Calu3 (cell line): ENCODE data around the gene GTF2IRD1. TPM values are rescaled to one million over a fixed set of nuclear protein-coding genes. Genes with fewer than 3 reads are reported as not detected.
"Not testable (repeated sequence)": the region's sequence is repeated elsewhere in the genome, so short reads cannot be mapped to it uniquely, and the experiment has no call there.

ENCODE experiments used
- BruUV-seq: library from RNA; stranded (reverse); fragments of 400-500 nt; replicated peaks from 2 replicates; lab custom pipeline; 2021; lab: Mats Ljungman, UMichigan
- CTCF ChIA-PET: fragments of 300-600 bp; sonication (Branson Sonifier 250); formaldehyde crosslinking; loops from one replicate; lab custom pipeline; 2022; ENCODE audit warnings: antibody characterized with exemption; lab: Charles Lee
- DNase-seq: peaks from one replicate; pipeline ENCODE4 v3.0.0; 2022
- H3K27ac Mint-ChIP-seq: one replicate; pipeline ENCODE4 v1.8.0; 2022; ENCODE audit warnings: mixed read lengths; ENCODE audit not compliant: unreplicated experiment
- H3K27me3 Mint-ChIP-seq: one replicate; pipeline ENCODE4 v1.8.0; 2022; ENCODE audit warnings: mixed read lengths; ENCODE audit not compliant: unreplicated experiment
- H3K36me3 Mint-ChIP-seq: one replicate; pipeline ENCODE4 v1.8.0; 2022; ENCODE audit warnings: mild to moderate bottlenecking, moderate library complexity, mixed read lengths; ENCODE audit not compliant: insufficient read depth, unreplicated experiment
- H3K4me1 Mint-ChIP-seq: one replicate; pipeline ENCODE4 v1.8.0; 2022; ENCODE audit warnings: mild to moderate bottlenecking, low read depth, mixed read lengths; ENCODE audit not compliant: unreplicated experiment
- H3K4me3 Mint-ChIP-seq: one replicate; pipeline ENCODE4 v1.8.0; 2022; ENCODE audit warnings: mild to moderate bottlenecking, low read depth, moderate library complexity, mixed read lengths; ENCODE audit not compliant: unreplicated experiment
- H3K9me3 Mint-ChIP-seq: one replicate; pipeline ENCODE4 v1.8.0; 2022; ENCODE audit warnings: low read depth, mixed read lengths; ENCODE audit not compliant: unreplicated experiment
- CTCF ChIP-seq: fragments of 200-600 bp; IDR thresholded peaks from one replicate; pipeline ENCODE4 v1.8.0; 2022; ENCODE audit warnings: antibody characterized with exemption; ENCODE audit not compliant: unreplicated experiment
- intact Hi-C: fragments of 100-400 bp; cut with micrococcal nuclease; formaldehyde crosslinking; loops from one replicate; pipeline ENCODE4 v1.10.0; 2022; ENCODE audit not compliant: unreplicated experiment
- total RNA-seq: library from RNA; stranded (reverse); gene quantifications from 2 replicates; pipeline ENCODE4 v1.2.3, GENCODE V29; 2022

The GTF2IRD1 gene
- total RNA-seq, 1 experiment from 2014 or later, result 29.2 TPM

GRCh38 chr7:74410772-74411171 lies 42.9 kb upstream of the GTF2IRD1 start:
- TF ChIP-seq CTCF, result no peak
- no peak for DNase-seq
- CTCF ChIA-PET, result no interaction called here
- peaks cover 16% of the 10 kb centered on the region for H3K36me3 Mint-ChIP-seq
- no peaks in the 10 kb centered on the region for H3K27me3 Mint-ChIP-seq
- H3K4me1 Mint-ChIP-seq, result no peaks in the 10 kb centered on the region
- no TSS peak for BruUV-seq
- no peaks in the 10 kb centered on the region for H3K9me3 Mint-ChIP-seq
- intact Hi-C loops, result loop anchor here (10.0 kb wide), 2 partner anchors 114 to 154 kb away; no protein-coding TSS in a partner anchor
- H3K27ac Mint-ChIP-seq, result no peak overlapping the region
- no peak overlapping the region for H3K4me3 Mint-ChIP-seq

GRCh38 chr7:74411571-74411970 lies 42.1 kb upstream of the GTF2IRD1 start:
- H3K36me3 Mint-ChIP-seq, result peaks cover 10% of the 10 kb centered on the region
- H3K9me3 Mint-ChIP-seq, H3K4me3 Mint-ChIP-seq, BruUV-seq, DNase-seq, H3K27ac Mint-ChIP-seq, H3K27me3 Mint-ChIP-seq, CTCF ChIA-PET, H3K4me1 Mint-ChIP-seq: not testable (repeated sequence)
- intact Hi-C loops, result loop anchor here (10.0 kb wide), 2 partner anchors 113 to 153 kb away; no protein-coding TSS in a partner anchor

GRCh38 chr7:74412056-74412455 lies 41.6 kb upstream of the GTF2IRD1 start:
- peaks cover 10% of the 10 kb centered on the region for H3K36me3 Mint-ChIP-seq
- no TSS peak for BruUV-seq
- DNase-seq, result no peak
- H3K27ac Mint-ChIP-seq, result no peak overlapping the region
- CTCF ChIA-PET, result no interaction called here
- intact Hi-C loops, result loop anchor here (10.0 kb wide), 2 partner anchors 113 to 153 kb away; no protein-coding TSS in a partner anchor
- H3K4me1 Mint-ChIP-seq, result no peaks in the 10 kb centered on the region
- no peak for TF ChIP-seq CTCF
- H3K9me3 Mint-ChIP-seq, result no peaks in the 10 kb centered on the region
- no peak overlapping the region for H3K4me3 Mint-ChIP-seq
- no peaks in the 10 kb centered on the region for H3K27me3 Mint-ChIP-seq

- CTCF ChIA-PET, result interaction anchor here (0.8 kb wide), 1 partner anchor 216 kb away, joined by 3 read pairs; no protein-coding TSS in a partner anchor
- BruUV-seq, result no TSS peak
- no peak overlapping the region for H3K27ac Mint-ChIP-seq
- DNase-seq, result no peak
- no peak for TF ChIP-seq CTCF
- H3K27me3 Mint-ChIP-seq, result no peaks in the 10 kb centered on the region
- no peak overlapping the region for H3K4me3 Mint-ChIP-seq
- intact Hi-C loops, result loop anchor here (10.0 kb wide), 2 partner anchors 112 to 152 kb away; no protein-coding TSS in a partner anchor
- no peaks in the 10 kb centered on the region for H3K4me1 Mint-ChIP-seq
- no peaks in the 10 kb centered on the region for H3K9me3 Mint-ChIP-seq
- H3K36me3 Mint-ChIP-seq, result peaks cover 10% of the 10 kb centered on the region
Measured at GRCh38 chr7:74412603-74413002, 41.1 kb upstream of the GTF2IRD1 start.

GRCh38 chr7:74414595-74415333 lies 38.9 kb upstream of the GTF2IRD1 start:
- not testable (repeated sequence) for H3K36me3 Mint-ChIP-seq, H3K4me3 Mint-ChIP-seq, BruUV-seq, DNase-seq, H3K27ac Mint-ChIP-seq, H3K9me3 Mint-ChIP-seq, H3K27me3 Mint-ChIP-seq, H3K4me1 Mint-ChIP-seq
- CTCF ChIA-PET, result interaction anchor here (0.6 kb wide), 1 partner anchor 152 kb away, joined by 4 read pairs; no protein-coding TSS in a partner anchor
- intact Hi-C loops, result loop anchor here (10.0 kb wide), 2 partner anchors 110 to 150 kb away; no protein-coding TSS in a partner anchor
